ENCODE data around the gene LEMD2.

DNA sequence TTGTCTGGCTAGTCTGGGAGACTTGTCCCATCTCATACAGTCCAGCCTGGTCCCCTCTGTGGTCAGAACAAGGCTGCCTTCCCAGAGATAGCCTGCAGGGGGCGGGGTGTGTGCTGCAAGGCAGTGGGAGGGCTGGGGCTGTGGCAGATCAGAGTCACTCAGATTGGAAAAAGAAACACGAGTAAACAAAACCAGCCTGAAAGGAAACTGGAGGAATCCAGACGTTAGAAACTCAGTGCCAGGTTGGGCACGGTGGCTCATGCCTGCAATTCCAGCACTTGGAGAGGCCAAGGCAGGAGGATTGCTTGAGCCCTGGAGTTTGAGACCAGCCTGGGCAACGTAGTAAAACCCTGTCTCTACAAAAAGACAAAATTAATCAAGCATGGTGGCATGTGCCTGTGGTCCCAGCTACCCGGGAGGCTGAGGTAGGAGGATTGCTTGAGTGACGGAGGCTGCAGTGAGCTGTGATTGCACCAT is 20.2 kb downstream of the LEMD2 start:
- TF ChIP-seq, protein P1, sequence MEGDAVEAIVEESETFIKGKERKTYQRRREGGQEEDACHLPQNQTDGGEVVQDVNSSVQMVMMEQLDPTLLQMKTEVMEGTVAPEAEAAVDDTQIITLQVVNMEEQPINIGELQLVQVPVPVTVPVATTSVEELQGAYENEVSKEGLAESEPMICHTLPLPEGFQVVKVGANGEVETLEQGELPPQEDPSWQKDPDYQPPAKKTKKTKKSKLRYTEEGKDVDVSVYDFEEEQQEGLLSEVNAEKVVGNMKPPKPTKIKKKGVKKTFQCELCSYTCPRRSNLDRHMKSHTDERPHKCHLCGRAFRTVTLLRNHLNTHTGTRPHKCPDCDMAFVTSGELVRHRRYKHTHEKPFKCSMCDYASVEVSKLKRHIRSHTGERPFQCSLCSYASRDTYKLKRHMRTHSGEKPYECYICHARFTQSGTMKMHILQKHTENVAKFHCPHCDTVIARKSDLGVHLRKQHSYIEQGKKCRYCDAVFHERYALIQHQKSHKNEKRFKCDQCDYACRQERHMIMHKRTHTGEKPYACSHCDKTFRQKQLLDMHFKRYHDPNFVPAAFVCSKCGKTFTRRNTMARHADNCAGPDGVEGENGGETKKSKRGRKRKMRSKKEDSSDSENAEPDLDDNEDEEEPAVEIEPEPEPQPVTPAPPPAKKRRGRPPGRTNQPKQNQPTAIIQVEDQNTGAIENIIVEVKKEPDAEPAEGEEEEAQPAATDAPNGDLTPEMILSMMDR (IDR thresholded peaks at IDR 0.05) = peak; percentile 64 to 84 (median 78)
- peak in 1 of 2 donors; percentile 16 for TF ChIP-seq POLR2A (IDR thresholded peaks at IDR 0.05)
